GM10847 (cell line): ENCODE measurements around the gene PLB1.

ENCODE experiments used
- POLR2A ChIP-seq: IDR thresholded peaks from 2 replicates; pipeline ENCODE4 v1.6.1; 2011; ENCODE audit not compliant: insufficient read length; ENCODE audit errors: extremely low read depth

The PLB1 gene

DNA sequence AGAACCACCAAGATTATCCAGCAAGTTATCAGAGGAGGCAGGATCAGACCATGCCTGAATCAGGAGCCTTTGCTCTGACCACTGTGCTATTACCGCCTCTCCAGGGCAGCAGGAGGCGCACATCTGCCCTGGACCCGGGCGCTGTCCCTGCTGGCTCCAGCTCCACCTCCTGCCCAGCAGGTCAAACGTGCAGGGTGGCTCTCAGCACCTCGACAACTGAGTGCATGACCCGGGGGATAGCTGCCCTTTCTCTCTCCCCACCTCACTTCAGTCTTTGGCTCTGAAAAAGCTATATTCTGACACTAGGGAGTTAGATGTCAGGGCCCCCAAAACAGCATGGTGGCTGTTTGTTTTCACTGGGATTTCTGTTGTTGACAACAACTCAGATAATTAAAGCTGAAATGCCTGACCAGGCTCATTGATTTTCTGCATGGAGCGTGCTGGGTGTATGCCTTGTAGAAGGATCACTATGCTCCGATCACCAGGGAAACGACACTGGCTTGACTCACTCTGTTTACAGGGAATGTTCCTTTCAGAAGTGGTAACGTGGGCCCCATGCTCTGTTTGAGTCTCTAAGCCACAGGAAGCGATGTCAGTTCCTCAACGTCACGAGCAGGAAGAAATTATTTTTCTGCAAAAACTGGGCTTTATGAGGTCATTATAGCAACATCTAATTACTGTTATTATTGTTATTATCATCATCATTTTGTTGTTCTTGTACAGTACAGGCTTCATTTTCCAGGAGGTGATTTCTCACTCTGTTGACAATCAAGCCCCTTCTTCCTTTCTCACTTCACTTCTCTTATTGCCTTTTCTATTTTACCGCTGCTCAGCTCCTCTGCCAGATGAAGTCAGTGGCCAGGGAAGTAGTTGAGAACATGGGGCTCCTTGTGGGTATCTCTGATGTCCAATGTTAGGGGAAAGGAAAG is 125.6 kb downstream of the PLB1 start:
- no peak for TF ChIP-seq POLR2A

DNA sequence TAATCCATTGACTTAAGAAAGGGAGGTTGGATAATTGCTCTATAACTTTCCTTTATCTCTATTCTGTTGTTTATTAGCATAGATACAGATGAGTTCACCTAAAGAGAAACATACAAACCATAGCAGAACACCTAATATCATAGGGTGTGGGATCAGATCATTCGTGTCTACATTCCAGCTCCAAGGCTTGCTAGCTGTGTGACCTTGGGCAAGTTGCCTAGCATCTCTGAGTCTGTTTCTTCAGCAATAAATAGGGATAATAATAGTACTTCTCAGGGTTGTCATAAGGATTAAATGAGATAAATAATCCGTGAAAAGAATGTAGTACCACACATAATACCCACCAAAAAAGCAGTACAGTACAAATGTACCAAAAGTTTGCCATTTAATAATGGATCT is 126.2 kb downstream of the PLB1 start:
- TF ChIP-seq POLR2A: no peak

DNA sequence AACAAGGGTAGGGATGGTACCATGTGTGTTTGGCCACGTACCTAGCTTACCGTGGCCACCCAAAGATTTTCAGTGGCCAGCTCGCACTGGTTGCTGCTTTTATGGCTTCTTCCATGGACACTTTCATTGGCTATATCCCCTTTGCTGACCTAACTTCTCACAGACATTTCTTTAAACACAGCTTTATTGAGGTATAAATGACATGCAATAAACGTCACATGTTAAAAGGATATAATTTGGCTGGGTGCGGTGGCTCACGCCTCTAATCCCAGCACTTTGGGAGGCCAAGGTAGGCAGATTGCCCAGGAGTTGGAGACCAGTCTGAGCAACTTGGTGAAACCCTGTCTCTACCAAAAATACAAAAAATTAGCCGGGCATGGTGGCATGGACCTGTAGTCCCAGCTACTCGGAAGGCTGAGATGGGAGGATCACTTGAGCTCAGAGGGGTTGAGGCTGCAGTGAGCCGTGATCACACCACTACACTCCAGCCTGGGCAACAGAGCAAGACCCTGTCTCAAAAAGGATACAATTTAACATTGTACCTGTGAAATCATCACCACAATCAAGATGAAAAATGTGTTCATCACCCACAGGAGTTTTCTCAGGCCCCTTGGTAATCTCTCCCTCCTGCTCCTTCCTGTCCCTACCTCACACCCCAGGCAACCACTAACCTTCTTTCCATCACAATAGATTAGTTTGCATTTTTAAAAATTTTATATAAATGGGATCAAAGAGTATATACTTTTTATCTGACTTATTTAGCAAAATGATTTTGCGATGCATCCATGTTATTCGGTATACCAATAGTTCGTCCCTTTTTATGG is 127.9 kb downstream of the PLB1 start:
- TF ChIP-seq POLR2A: no peak

DNA sequence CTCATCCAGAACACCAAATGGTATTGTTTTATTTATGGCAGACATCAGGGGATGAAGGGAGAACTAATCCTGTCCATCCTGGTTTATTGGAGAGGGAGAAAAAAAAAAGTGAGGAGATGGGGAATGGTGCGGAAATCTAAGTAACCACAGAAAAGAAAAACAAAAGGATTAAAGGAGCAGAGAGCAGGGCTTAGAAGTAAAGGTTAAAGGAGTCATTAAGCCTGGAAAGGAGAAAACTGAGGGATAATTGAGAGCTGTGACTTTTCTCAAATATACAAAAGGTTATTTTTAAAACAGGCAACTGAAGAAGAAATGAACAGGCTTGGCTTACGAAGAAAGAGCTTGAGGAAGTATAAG is 128.6 kb downstream of the PLB1 start:
- no peak for TF ChIP-seq POLR2A

DNA sequence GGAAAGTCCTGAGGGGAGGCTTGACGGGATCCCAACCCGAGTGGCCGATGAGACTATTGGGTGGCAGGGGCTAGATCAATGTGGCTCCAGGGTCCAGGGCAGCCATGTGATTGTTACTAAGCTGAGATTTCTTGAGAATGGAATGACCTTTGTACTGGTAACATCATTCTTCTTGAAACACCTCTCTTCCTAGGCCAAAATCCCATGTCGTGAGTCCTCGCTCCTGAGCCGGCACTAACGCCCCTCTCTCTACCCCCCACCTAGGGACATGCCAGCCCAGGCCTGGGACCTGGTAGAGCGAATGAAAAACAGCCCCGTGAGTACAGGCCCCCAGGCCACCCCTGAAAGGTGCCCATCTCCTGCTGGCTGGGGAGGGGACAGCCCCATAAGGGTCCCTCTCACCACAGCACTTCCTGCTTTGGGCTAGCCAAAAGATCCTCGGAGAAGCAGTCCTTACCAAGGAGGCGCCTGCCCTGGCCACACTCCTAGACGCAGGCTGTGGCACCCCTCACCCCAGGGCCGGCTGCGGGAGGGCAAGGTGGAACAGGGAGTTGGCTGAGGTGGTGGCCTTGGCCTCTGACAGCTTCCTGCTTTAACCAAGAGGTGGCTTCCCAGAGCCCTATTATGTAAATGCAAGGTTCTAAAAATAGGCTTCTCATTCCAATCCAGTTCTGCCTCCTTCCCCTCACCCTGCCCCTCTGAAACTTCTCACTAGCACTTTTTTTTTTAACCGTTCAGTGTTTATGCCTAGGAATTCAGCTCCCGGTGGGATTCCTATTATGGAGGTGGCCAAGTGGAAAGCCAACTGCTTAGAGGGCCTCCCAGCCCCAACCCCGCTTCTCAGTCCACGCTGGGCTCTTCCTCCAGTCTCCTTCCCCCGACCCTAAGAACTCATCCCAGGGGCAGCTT is 129.2 kb downstream of the PLB1 start:
- no peak for TF ChIP-seq POLR2A

DNA sequence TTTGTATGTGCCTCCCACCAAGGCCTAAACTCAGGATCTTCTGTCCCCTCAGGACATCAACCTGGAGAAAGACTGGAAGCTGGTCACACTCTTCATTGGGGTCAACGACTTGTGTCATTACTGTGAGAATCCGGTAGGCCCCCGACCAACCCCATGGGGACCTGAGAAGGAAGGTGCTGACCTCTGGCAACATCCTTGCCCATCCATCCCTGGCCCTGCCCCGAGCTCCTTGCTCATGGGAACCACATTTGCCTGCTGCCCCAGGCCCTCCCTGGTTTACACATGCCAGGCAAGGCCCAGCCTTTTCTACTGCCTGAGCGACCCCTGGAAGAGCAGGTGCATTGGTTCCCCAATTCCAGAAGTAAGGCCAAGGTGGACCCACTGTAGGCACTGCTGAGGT is 130.5 kb downstream of the PLB1 start:
- TF ChIP-seq POLR2A: no peak

DNA sequence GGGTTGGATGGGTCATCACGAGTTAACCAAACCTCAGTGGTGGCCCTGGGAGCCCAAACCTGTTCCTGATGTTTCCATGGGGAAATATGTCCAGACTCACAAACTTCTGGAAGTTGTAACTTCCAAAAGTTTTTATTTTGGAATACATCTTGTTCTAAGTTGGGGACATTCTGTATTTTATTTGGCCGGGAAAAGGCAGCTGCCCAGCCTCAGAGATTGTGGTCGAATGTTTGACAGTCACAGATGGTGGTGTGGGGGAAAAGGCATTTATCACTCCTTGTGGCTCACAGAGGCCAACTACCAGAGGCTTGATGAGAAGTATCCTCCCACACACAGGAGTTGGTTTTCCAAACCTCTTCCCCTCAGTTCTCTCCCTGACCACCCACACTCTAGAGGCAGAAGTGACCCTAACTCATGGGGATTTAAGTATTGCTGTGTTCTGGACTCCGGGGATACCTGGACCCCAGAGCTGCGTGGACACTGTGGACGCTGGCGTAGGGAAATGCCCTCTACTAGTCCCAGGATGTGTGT is 131.1 kb downstream of the PLB1 start:
- no peak for TF ChIP-seq POLR2A

DNA sequence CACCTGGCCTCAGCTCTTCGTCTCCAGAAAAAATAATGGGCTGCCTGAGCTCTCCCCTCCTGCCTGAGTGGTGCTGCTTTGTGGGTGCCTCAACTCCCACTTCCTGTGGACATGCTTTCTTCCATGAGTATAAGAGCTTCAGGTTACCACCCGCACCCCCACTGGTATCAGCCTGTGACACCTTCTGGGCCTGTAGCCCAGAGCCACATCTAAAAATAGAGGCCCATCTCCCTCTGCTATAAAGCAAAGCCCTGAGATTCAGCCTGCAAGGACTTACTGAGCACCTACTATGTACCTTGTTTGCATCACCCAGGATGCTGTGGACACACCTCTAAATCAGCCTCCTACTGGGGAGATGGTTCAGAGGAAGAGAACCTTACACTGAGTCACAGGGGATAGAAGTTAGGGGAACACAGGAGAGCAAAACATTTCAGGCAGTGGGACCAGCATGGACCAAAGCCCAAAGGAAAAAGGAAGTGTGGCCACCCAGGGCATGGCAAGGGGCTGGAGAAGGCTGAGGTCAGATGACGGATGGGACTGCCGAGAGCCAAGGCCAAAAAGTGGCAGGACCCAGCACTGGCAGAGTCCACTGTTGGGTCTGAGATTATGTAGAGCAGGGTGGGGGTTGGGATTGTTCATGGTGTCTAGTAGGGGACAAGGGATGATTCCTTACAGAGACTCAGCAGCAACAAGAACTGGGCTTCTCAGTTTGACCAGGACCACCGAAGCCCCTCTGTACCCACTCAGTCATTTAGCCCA is 132.0 kb downstream of the PLB1 start:
- TF ChIP-seq POLR2A: no peak

DNA sequence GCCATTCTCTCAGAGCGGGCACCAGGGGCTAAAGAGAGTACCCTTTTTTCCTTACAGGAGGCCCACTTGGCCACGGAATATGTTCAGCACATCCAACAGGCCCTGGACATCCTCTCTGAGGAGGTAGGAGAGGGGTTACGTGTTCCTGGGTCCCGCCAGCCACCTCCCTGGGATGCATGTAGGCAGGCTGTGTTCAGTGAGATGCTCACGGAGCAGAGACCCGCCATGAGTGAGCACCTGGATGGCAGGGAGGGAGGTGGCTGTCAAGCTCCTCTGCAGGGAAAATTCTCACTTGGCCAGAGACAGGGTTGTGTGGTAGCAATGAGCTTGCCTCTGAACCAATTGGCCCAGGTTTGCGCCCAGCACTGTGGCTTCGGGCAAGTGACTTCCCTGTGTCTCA is 132.6 kb downstream of the PLB1 start:
- TF ChIP-seq POLR2A: no peak

DNA sequence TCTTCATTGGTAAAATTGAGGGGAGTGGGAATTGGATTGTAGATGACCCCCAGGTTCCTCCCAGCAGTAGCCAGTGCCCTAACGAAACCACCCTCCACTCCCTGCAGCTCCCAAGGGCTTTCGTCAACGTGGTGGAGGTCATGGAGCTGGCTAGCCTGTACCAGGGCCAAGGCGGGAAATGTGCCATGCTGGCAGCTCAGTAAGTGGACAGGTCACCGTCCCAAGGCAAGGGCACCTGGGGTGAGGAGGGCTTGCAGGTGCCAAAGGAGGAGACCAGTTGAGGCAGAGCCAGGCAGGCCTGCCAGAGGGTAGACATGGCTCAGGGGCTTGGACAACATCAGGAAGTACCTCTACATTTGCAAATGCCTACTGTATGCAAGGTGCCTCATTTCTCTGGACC is 133.1 kb downstream of the PLB1 start:
- TF ChIP-seq POLR2A: no peak

DNA sequence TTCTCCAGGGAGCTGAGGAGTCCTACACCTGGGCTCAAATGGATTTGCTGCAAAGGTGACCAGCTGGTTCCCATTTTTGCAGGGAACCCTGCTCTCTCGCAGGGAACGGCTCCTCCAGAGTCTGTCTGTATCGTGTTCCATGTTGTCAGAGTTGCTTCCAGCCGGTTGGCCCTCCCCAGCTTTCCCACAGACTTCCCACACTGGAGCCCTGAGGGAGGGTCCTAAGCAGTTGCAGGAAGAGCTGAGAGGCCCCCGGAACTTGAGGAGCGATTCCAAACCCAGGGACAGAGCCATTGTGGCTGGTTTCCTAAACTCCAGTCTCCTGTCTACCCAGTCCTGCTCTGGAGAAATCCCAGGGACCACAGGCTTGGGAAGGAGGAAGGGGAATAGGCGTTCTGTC is 134.1 kb downstream of the PLB1 start:
- TF ChIP-seq POLR2A: no peak

DNA sequence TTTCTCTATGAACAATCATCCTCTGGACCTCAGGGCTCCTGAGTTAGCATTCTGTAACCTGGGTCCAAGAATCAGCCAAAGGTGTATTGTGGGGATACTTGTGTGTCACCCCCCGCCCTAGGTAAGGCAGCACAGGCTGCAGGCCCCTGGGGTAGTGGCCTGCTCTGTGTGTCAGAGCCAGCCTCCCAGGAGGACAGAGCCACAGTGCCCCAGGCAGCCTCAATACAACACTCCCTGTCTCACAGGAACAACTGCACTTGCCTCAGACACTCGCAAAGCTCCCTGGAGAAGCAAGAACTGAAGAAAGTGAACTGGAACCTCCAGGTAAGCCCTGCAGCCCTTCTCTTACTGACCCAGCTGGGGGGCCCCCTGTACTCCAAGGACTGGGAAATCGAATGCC is 134.5 kb downstream of the PLB1 start:
- no peak for TF ChIP-seq POLR2A

DNA sequence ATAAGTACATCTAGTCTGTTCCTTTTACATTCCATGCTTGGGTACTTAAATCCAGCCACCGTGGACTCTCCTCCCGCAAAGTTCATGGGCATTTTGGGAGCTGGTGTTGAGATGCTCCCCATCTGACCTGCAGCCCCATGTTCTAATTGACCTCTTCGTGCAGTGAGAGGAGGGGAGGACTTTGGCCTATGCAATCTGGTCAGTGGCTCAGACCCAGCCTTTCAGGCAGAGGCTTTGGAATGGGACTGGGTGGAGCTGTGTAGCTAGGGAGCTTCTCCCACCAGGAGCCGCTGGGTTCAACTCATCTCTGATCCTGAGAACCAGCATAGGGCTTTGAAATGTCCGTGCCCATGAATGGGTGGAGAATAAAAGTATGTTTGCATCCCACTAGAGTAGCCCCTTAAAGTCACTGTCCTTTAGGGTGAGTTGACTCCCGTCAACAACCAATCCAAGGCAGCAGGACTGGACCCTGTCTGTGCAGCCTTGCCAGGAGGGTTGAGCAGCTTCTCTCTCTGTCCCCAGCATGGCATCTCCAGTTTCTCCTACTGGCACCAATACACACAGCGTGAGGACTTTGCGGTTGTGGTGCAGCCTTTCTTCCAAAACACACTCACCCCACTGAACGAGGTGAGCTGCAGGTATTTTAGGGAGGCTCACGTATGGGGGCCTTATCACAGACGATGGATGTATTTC is 135.8 kb downstream of the PLB1 start:
- no peak for TF ChIP-seq POLR2A

DNA sequence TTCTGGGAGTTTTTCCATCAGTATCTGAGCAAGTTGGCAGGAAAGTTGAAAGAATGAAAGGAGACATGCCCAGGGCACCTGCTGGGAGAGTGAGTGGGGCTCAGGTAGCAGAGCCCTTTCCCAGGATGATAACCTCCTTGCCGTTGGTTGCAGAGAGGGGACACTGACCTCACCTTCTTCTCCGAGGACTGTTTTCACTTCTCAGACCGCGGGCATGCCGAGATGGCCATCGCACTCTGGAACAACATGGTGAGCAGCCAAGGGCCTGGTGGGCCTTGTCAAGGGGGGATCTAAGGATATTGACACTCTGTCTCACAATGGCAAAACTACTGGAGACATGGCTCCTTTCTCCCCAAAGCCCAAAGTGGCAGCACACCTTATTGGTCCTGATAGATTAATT is 136.9 kb downstream of the PLB1 start:
- TF ChIP-seq POLR2A: no peak
